HepG2 (cell line): ENCODE data around the gene CDCP2. TPM values are rescaled to one million over a fixed set of nuclear protein-coding genes. Genes with fewer than 3 reads are reported as not detected.

Experiments used
- ATAC-seq: fragments of 200-7000 bp; cut with Tn5 transposase; 3 replicates; pipeline ENCODE4 v1.9.1; 2020; ENCODE audit warnings: mild to moderate bottlenecking, moderate library complexity
- BruUV-seq: library from RNA; stranded (reverse); fragments of 400-500 nt; replicated peaks from 2 replicates; lab custom pipeline; 2021; lab: Mats Ljungman, UMichigan
- CTCF ChIA-PET: fragments of 300-600 bp; formaldehyde crosslinking; extraction: SDS; loops from one replicate; lab custom pipeline; 2021; ENCODE audit warnings: low total read pairs, inconsistent platforms, low intra/inter-chr PET ratio; lab: Yijun Ruan, JAX
- POLR2A ChIA-PET: fragments of 350-600 bp; sonication (Branson Sonifier 250); formaldehyde crosslinking; loops from one replicate; lab custom pipeline; 2020; ENCODE audit warnings: antibody characterized with exemption, inconsistent platforms; lab: Yijun Ruan, JAX
- DNase-seq: peaks from one replicate; pipeline ENCODE4 v3.0.0-alpha.2; 2015; ENCODE audit warnings: low spot score
- FAIRE-seq: peaks from 3 replicates; lab custom pipeline; 2011; peaks lifted over from hg19 to GRCh38; lab: Jason Lieb, UNC
- H2AFZ ChIP-seq: one replicate; pipeline ENCODE4 v1.6.1; 2011; ENCODE audit warnings: low read length, inconsistent platforms
- H3K27ac ChIP-seq: fragments of 300-600 bp; 3 replicates; pipeline ENCODE4 v1.8.0; 2011; ENCODE audit warnings: mixed run types, mild to moderate bottlenecking, mixed read lengths, low read length, inconsistent platforms; ENCODE audit not compliant: insufficient read depth; ENCODE audit errors: extremely low read length
- H3K27me3 ChIP-seq, 2 experiments: fragments of 200-600 bp in 1 of 2; 2 replicates in 1 of 2; 3 replicates in 1 of 2; pipeline versions ENCODE4 v1.6.0 to v1.8.0; 2011; ENCODE audit warnings: low read length in 2 of 2, mild to moderate bottlenecking in 2 of 2, moderate library complexity in 2 of 2, inconsistent platforms in 1 of 2; ENCODE audit not compliant: insufficient read depth in 2 of 2, control insufficient read depth in 1 of 2
- H3K36me3 ChIP-seq, 2 experiments: fragments of 200-600 bp in 1 of 2; replicated peaks in 1 of 2; 2 replicates in 1 of 2; 3 replicates in 1 of 2; pipeline versions ENCODE4 v1.5.1 to v1.8.0; 2011; ENCODE audit warnings: low read length in 2 of 2, inconsistent platforms in 1 of 2; ENCODE audit not compliant: insufficient read depth in 2 of 2, control insufficient read depth in 1 of 2
- H3K4me1 ChIP-seq: 2 replicates; pipeline ENCODE4 v1.5.1; 2012; ENCODE audit warnings: low read length, inconsistent platforms; ENCODE audit not compliant: insufficient read depth
- H3K4me2 ChIP-seq: 2 replicates; pipeline ENCODE4 v1.6.0; 2011; ENCODE audit warnings: low read depth, low read length, inconsistent platforms
- H3K4me3 ChIP-seq, 3 experiments: fragments of 200-600 bp in 1 of 3; sonication (generic), shearing (Covaris generic) in 1 of 3; replicated peaks in 1 of 3; 2 replicates each; pipeline ENCODE4 v1.5.1; 2011 to 2016; ENCODE audit warnings: low read length in 3 of 3, inconsistent platforms in 2 of 3, low read depth in 2 of 3, mild to moderate bottlenecking in 2 of 3, control low read depth in 1 of 3, mixed read lengths in 1 of 3; ENCODE audit not compliant: insufficient read depth in 1 of 3
- H3K79me2 ChIP-seq: one replicate; pipeline ENCODE4 v1.6.1; 2011; ENCODE audit warnings: low read length, inconsistent platforms; ENCODE audit not compliant: insufficient read depth
- H3K9ac ChIP-seq: 2 replicates; pipeline ENCODE4 v1.6.0; 2011; ENCODE audit warnings: mild to moderate bottlenecking, low read depth, low read length, inconsistent platforms; ENCODE audit not compliant: insufficient read depth
- H3K9me3 ChIP-seq: 2 replicates; pipeline ENCODE4 v1.5.1; 2012; ENCODE audit warnings: mild to moderate bottlenecking, low read length
- H4K20me1 ChIP-seq: 2 replicates; pipeline ENCODE4 v1.6.0; 2011; ENCODE audit warnings: inconsistent platforms, mild to moderate bottlenecking, low read length, moderate library complexity; ENCODE audit not compliant: insufficient read depth
- ATF7-NPFF ChIP-seq: sonication (generic); formaldehyde crosslinking; IDR thresholded peaks from 2 replicates; pipeline ENCODE4 v1.8.1; 2023; ENCODE audit warnings: mild to moderate bottlenecking, low read depth, missing genetic modification reagents, moderate library complexity
- HCFC1 ChIP-seq: fragments of 150-350 bp; IDR thresholded peaks from 2 replicates; pipeline ENCODE4 v1.6.1; 2014; ENCODE audit warnings: low read depth, low read length
- HMGXB4 ChIP-seq, 2 experiments: sonication (generic) in 1 of 2; formaldehyde crosslinking in 1 of 2; IDR thresholded peaks; 2 replicates each; pipeline versions ENCODE4 v1.4.0 to v1.6.1; 2018 to 2020; ENCODE audit warnings: missing genetic modification reagents in 2 of 2, borderline replicate concordance in 1 of 2, low read depth in 1 of 2, mild to moderate bottlenecking in 1 of 2, missing biosample characterization in 1 of 2
- MEF2D ChIP-seq: sonication (generic); formaldehyde crosslinking; IDR thresholded peaks from 2 replicates; pipeline ENCODE4 v1.5.1; 2020; ENCODE audit warnings: mild to moderate bottlenecking, missing genetic modification reagents
- NFIB ChIP-seq: sonication (generic); formaldehyde crosslinking; IDR thresholded peaks from 2 replicates; pipeline ENCODE4 v1.9.0; 2021; ENCODE audit warnings: missing genetic modification reagents, mild to moderate bottlenecking, borderline replicate concordance
- TEAD2 ChIP-seq: sonication (generic); formaldehyde crosslinking; IDR thresholded peaks from 2 replicates; pipeline ENCODE4 v1.9.0; 2021; ENCODE audit warnings: missing genetic modification reagents
- TRIM24 ChIP-seq: sonication (generic); formaldehyde crosslinking; IDR thresholded peaks from 2 replicates; pipeline ENCODE4 v1.8.0; 2022; ENCODE audit warnings: mild to moderate bottlenecking, missing genetic modification reagents
- ZBTB8A ChIP-seq: sonication (generic); formaldehyde crosslinking; IDR thresholded peaks from 2 replicates; pipeline ENCODE4 v1.4.0; 2020; ENCODE audit warnings: mild to moderate bottlenecking, low read depth, missing genetic modification reagents, borderline replicate concordance
- ZNF362 ChIP-seq: sonication (generic); formaldehyde crosslinking; IDR thresholded peaks from 2 replicates; pipeline ENCODE4 v1.4.0; 2020; ENCODE audit warnings: missing genetic modification reagents, mild to moderate bottlenecking, borderline replicate concordance
- WGBS: methylation state at CpG from one replicate; pipeline ENCODE4 v1.1.6; 2017; ENCODE audit warnings: low lambda C conversion rate; 5-methylcytosine and 5-hydroxymethylcytosine counted together
- in situ Hi-C: cut with HindIII; loops from 2 replicates; pipeline ENCODE4 v1.10.0; 2017; ENCODE audit warnings: low pct_unique_long_range_greater_than_20kb; ENCODE audit not compliant: extremely low pct_ligation_motif_present
- intact Hi-C: fragments of 100-400 bp; cut with micrococcal nuclease; formaldehyde crosslinking; loops from one replicate; pipeline ENCODE4 v1.10.0; 2022; ENCODE audit not compliant: unreplicated experiment
- polyA plus RNA-seq, 8 experiments: library from polyadenylated mRNA; depleted of rRNA in 3 of 8; stranded (reverse) in 7 of 8; unstranded in 1 of 8; fragments of >200 nt; fragmentation: Illumina TruSeq in 4 of 8; extraction: Trizol in 4 of 8; gene quantifications; 2 replicates each; pipeline versions ENCODE4 v1.2.1 to v1.2.3, GENCODE V29; 2011 to 2016; ENCODE audit warnings: low read depth in 4 of 8, missing spikeins in 1 of 8, mixed read lengths in 1 of 8; ENCODE audit not compliant: insufficient read depth in 1 of 8
- total RNA-seq, 5 experiments: library from RNA; depleted of rRNA; stranded (reverse); fragments of >200 nt; fragmentation: Illumina TruSeq; extraction: Trizol; gene quantifications; 2 replicates each; pipeline ENCODE4 v1.2.3, GENCODE V29; 2016; ENCODE audit warnings: low read depth in 1 of 5
- TF ChIP-seq, protein P1 (sequence below): sonication (generic); formaldehyde crosslinking; IDR thresholded peaks from 2 replicates; pipeline ENCODE4 v1.4.0; 2020; ENCODE audit warnings: missing genetic modification reagents
- TF ChIP-seq, protein P2 (sequence below): sonication (generic); formaldehyde crosslinking; IDR thresholded peaks from 2 replicates; pipeline ENCODE4 v1.4.0; 2020; ENCODE audit warnings: mild to moderate bottlenecking, missing genetic modification reagents

The CDCP2 gene
- total and polyA plus RNA-seq, 2 of the 13 experiments (the other 11 are each of a cell fraction or from before 2014, with no cell fraction given) = not detected

DNA sequence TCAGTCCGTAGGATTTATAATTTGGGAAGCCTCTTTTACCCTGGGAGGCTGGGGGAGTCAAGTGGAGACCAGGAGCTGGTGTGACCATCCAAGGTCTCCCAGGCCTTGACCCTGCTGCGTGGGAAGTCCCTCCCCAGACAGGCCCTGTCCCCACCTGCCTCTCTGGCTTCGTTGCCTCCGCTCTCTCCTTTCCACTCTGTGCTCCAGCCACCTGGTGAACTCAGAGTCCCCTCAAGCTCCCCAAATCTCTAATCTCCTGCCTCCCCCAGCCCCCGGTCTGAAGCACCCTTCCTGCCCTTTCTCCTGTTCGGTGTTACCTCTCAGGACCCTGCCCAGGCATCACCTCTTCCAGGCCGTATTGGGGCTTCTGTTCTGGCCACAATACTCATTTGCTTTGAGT lies 27.9 kb downstream of the CDCP2 start:
- Histone ChIP-seq H4K20me1 (no peaks in the 10 kb centered on the region), H2AFZ (no peak overlapping the region)
- no peak for TF ChIP-seq ZBTB8A
- TF ChIP-seq HMGXB4 (CRISPR knock-in tag; IDR thresholded peaks at IDR 0.05; ENCODE audit: borderline replicate concordance in 1 of 2, low read depth in 1 of 2) = no peak
- no peak for TF ChIP-seq TRIM24 (CRISPR knock-in tag)
- TF ChIP-seq ZNF362 = no peak
- no peak for TF ChIP-seq ATF7-NPFF (CRISPR knock-in tag)
- TF ChIP-seq, protein P1, sequence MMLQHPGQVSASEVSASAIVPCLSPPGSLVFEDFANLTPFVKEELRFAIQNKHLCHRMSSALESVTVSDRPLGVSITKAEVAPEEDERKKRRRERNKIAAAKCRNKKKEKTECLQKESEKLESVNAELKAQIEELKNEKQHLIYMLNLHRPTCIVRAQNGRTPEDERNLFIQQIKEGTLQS (CRISPR knock-in tag) = no peak
- TF ChIP-seq TEAD2 (CRISPR knock-in tag) = no peak
- TF ChIP-seq, protein P2, sequence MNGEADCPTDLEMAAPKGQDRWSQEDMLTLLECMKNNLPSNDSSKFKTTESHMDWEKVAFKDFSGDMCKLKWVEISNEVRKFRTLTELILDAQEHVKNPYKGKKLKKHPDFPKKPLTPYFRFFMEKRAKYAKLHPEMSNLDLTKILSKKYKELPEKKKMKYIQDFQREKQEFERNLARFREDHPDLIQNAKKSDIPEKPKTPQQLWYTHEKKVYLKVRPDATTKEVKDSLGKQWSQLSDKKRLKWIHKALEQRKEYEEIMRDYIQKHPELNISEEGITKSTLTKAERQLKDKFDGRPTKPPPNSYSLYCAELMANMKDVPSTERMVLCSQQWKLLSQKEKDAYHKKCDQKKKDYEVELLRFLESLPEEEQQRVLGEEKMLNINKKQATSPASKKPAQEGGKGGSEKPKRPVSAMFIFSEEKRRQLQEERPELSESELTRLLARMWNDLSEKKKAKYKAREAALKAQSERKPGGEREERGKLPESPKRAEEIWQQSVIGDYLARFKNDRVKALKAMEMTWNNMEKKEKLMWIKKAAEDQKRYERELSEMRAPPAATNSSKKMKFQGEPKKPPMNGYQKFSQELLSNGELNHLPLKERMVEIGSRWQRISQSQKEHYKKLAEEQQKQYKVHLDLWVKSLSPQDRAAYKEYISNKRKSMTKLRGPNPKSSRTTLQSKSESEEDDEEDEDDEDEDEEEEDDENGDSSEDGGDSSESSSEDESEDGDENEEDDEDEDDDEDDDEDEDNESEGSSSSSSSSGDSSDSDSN (CRISPR knock-in tag) = no peak
- TF ChIP-seq HCFC1 = no peak
- TF ChIP-seq NFIB (CRISPR knock-in tag) = no peak
- TF ChIP-seq MEF2D (CRISPR knock-in tag) = no peak
- TF ChIP-seq, all 625 proteins: peak for 0
- Histone ChIP-seq H3K36me3 (no peaks in the 10 kb centered on the region), H3K4me1 (peaks cover 39% of the 10 kb centered on the region), H3K9ac (no peak overlapping the region), H3K9me3 (no peaks in the 10 kb centered on the region), H3K79me2 (no peaks in the 10 kb centered on the region), H3K4me2 (no peak overlapping the region), H3K27ac (no peak overlapping the region), H3K27me3 (peaks cover 6 to 33% of the 10 kb centered on the region in 2 experiments; a peak in 3 of 5 replicates), H3K4me3 (no peak overlapping the region)
- no TSS peak for BruUV-seq
- intact Hi-C loops = no loop called here
- 51% methylated on average over 6 of the region's 7 CpGs for WGBS
- in situ Hi-C loops = loop anchor here (5.0 kb wide), 1 partner anchor 362 kb away; no protein-coding TSS in a partner anchor
- no peak for ATAC-seq
- no peak for DNase-seq
- no peak for FAIRE-seq
- ChIA-PET CTCF (no interaction called here), POLR2A (interaction anchor here (0.6 kb wide), 1 partner anchor 9 kb away, joined by 3 read pairs; no protein-coding TSS in a partner anchor)
